Stimulated activated CD8-positive, alpha-beta memory T cell treated with anti-CD3 and anti-CD28 coated beads, Interleukin-4, amount 100 ng/mL, for 24 hours (primary cell): ENCODE measurements around the gene HOXA3.

Source experiments
- DNase-seq: peaks from one replicate; pipeline ENCODE4 v3.0.0-alpha.2; 2020; ENCODE audit warnings: low read depth

Gene HOXA3

DNA sequence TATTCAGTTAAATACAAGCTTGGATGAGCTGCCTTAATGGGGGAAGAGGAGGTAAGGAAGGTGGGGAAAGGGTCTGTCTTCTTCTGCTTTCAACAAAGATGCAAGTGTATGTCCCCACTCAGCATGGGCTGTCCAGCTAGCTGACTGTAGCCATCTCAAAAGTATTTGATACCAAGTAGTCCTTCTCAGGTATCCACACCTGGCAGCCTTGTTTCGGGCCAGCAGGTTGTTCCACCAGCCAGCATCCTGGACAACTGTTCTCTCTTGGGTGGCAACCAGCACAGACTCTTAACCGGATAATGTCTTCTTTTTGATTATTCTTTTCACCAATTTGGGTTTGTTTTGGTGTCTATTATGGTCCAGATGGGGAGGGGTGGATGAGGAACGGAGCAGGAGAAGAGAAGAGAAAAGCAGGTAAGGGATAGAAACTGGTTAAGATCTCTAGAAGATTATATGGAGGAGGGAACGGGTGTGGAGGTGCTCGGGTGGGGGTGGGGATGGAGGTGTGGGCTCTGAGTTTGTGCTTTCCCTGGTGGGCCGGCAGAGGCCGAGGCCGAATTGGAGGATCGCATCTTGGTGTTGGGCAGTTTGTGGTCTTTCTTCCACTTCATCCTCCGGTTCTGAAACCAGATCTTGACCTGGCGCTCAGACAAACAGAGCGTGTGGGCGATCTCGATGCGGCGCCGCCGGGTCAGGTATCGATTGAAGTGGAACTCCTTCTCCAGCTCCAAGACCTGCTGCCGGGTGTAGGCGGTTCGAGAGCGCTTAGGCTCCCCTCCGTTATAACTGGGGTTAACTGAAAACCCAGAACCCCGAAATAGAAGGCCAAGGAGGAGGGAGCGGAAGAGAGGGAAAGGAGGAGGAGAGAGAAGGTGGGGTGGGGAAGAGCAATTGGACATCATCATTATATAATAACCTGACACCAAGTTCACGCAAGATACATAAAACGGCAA is 23.3 kb downstream of the HOXA3 start:
- no peak for DNase-seq

DNA sequence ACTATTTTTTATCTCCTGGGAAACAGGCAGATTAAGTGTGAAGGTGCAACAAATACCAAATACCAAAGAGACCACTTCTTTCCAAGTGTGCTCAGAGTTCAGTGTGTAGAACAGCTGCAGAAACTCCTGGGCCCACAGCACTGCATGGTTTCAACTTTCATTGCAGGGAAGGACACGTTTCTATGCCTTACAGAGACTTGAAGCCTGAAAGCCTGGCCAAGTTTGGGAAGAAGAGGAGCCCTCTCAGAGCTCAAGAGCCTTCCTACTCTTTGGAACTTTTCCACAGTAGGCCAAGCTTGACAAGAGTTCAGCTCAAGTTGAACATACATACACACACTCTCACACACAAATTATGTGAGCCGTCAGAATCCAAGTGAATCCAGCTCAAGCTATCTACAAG is 24.3 kb downstream of the HOXA3 start:
- no peak for DNase-seq

- DNase-seq, result no peak
These were observed 25.6 kb downstream of the HOXA3 start for GRCh38 chr7:27126596-27127327.

- no peak for DNase-seq
These were observed 26.4 kb downstream of the HOXA3 start for GRCh38 chr7:27125986-27126394.

DNA sequence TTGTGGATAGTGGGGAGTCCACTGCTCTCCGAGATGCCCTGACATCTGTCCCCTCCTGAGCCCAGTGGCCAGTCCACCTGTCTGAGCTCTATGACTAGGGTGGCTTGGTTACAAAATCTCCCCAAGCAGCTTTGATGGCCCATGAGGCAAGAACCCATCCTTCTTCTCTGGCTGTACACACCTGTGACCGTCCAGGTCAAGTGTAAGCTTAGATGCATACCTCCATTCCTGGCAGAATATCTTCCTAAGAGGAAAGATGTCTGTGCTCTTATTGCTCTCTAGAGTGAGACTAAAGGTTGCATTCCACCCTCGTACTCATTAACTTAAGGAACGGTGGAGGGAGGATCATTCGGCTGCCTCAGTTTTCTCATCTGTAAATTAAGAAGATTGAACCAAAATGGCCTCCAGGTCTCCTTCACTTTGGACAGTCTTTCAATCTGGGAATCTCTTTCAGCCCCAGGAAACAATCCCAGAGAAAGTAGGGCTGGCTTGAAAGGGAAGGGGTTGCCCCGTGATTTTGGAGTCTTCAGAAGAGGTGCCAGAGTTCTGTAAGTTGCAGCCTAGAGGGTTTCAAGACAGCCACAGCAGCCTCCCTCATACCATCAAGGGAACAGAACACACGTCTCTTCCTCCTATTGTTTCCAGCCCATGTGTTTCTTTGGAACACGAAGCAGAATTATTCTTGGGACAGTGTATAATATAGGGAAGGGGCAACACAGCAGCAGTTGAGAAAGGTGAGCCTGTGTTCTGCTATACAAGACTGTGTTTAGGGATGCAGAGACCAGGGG is 27.3 kb downstream of the HOXA3 start:
- no peak for DNase-seq

GRCh38 chr7:27124096-27124901 is 28.1 kb downstream of the HOXA3 start:
- DNase-seq, result no peak

- no peak for DNase-seq
These were observed 28.8 kb downstream of the HOXA3 start for GRCh38 chr7:27123477-27124053.

- no peak for DNase-seq
These were observed 29.3 kb downstream of the HOXA3 start for GRCh38 chr7:27123007-27123476.

GRCh38 chr7:27122077-27122910 is 30.1 kb downstream of the HOXA3 start:
- DNase-seq, result no peak

DNA sequence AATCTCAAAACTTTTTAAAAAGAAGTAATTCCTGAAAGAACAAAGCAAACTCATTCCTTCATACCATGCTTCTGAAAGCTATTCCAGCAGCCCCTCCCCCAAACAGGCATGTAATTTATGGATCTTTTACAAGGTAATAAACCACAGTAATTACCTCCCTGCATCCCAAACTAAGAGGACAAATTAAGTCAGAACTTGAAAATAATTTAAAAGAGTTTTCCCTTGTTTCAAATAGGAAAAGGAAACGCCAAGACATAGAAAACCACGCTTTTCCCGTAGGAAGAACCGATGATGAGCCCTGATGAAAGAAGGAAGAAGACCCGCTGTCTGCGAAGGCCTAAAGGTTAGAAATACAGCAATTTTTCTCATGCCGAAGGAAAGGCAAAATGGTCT is 30.7 kb downstream of the HOXA3 start:
- no peak for DNase-seq

DNA sequence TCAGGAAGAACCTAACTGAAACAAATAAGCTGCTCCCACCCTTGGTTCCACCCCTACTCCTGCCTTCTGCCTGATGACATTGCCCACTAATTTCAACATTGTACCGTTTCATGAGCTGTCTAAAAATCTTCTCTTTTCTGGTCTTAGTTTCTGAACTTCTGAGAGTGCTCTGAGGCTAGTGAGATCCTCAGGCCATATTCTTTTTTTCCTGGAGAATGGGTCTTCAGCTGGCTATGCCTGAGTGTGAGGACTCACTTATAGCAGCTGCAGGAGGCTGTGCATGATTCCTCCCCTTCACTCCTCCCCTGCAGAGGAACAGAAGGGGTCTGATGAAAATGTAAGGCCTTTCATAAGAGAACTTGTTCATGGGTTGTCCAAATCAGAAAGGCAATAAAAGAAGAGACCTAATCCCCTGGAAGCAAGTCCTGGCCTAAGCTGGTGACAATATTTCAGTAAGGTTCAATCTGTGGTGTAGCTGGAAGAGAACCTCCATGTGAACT is 32.9 kb downstream of the HOXA3 start:
- no peak for DNase-seq

GRCh38 chr7:27118580-27118979 is 33.8 kb downstream of the HOXA3 start:
- no peak for DNase-seq

DNA sequence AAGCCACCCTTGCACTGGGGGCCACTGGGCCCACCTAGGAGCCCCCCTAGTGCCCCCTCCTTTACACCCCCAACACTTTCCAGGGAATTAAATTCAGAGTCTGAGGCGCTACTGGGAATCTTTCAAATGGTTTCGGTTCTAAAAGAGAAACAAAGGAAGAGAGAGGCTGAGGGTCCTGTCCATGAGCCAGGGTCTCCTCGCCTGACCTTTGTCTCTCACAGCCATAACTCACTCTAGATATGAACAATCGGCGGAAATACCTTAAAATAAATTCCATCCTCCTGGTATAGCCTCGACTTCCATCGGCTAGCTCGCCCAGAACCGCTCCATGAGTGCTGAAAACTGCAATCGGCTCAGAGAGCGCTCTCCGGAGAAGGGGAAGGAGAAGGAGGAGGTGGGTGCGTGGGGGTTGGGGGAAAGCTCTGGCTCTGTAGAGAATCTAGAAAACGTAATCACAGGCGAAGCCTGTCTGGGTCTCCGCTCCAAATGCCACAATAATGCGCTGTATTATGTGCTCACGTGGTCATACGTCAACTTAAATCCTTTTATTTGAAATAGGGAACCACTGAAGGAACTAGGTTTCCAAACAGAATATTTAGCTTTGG is 34.4 kb downstream of the HOXA3 start:
- no peak for DNase-seq

DNA sequence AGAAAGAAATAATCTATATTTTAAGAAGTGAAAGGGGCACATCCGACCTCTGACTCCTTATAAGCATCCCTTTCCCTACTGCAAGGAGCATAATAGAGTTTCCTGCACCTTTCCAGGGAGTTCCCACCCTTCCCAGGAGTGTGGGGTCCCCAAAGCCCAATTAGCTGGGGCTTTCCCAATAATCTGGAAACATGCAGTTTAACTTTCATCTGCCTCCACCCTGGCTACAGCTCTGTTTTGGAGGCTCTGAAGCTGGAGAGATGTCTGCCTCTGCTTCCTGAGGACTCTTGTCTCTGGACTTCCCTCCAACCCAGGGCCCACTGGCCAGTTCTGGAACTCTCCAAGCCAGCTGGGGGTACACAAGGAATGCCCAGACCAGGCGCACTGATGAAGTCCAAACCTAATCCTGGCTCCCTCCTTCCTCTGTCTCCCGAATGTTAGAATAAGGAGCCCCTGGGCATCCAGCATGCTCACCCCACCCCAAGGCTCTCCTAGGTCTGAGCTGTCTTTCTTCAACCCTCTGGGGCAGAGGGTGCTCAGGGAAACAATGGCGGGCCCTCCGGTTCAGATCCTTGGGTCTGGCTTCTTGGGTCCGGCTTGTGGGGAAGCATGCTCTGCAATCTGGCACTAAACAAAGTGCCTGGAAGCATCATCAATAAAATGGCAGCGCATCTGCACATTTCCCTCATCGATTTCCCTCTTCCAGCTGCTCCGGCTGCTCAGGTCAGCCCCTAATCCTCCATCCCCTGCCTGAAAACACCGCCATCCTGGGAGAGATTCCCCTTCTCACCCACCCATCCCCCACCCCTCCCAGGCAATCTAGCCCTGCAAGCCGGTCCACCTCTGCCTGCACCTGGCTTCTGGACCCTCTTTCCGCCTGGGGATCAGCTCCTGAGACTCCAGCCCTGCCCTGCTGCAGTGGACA is 35.2 kb downstream of the HOXA3 start:
- no peak for DNase-seq

GRCh38 chr7:27116031-27116961 is 36.1 kb downstream of the HOXA3 start:
- no peak for DNase-seq

DNA sequence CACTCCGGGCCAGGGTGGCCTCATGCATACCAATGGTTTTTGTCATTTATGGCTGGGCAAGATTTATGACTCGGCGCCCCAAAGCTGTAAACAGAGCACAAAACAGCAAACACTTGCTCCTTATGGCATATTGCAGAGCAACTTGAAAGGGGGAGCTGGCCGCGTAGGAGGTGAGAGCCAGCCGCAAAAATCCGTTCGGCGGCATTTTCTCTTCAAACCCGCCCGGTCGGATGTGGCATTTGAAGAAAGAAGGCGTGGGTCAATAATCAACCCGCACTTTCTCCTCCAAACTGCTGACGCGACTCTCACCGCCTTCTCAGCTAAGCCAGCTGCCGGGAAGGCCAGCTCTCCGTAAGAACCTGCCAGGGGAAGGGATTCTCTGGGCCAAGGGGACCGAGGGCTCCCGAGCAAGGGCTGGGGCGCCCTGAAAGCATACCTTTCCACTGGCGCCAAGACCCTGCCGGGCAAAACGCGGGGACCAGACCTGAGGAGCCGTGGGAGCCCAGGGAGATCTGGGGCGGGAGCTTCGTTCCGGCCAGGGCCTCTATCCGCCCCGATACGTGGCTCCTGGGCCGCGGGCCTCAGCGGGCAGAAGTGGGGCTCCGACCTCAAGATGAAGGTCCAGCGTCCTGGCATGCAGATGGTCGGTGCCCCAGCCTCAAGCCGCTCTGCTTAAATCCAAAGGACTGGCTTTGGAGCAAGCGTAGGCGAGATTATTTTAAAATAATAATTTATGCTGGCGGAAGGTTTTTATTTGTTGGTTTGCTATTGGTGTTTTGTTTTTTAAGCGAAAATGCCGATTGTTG is 37.0 kb downstream of the HOXA3 start:
- DNase-seq, result no peak

- no peak for DNase-seq
These were observed 37.5 kb downstream of the HOXA3 start for GRCh38 chr7:27114881-27115220.
